HS-5 (cell line): ENCODE data around the gene TRH.
"Not testable (repeated sequence)": the region's sequence is repeated elsewhere in the genome, so short reads cannot be mapped to it uniquely, and the experiment has no call there.

ENCODE experiments used
- DNase-seq: peaks from one replicate; pipeline ENCODE4 v3.0.0-alpha.2; 2012; ENCODE audit warnings: low read depth

Gene TRH

DNA sequence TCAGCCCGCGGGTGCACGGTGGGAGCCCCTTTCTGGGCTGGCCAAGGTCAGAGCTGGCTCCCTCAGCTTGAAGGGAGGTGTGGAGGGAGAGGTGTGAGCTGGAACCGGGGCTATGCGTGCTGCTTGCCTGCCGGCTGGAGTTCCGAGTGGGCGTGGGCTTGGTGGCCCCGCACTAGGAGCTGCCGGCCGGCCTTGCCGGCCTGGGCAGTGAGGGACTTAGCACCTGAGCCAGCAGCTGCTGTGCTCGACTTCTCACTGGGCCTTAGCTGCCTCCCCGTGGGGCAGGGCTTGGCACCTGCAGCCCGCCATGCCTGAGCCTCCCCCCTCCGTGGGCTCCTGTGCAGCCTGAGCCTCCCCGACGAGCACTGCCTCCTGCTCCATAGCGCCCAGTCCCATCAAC lies 36.0 kb downstream of the TRH start:
- no peak for DNase-seq

GRCh38 chr3:130012108-130012507 lies 37.6 kb downstream of the TRH start:
- not testable (repeated sequence) for DNase-seq

- not testable (repeated sequence) for DNase-seq
Observed at GRCh38 chr3:130013246-130013645, 38.7 kb downstream of the TRH start.

- DNase-seq: peak; percentile 38
Observed at GRCh38 chr3:130014526-130014925, 40.0 kb downstream of the TRH start.

GRCh38 chr3:130017661-130018060 lies 43.1 kb downstream of the TRH start:
- not testable (repeated sequence) for DNase-seq

- not testable (repeated sequence) for DNase-seq
Observed at GRCh38 chr3:130026146-130026829, 51.8 kb downstream of the TRH start.

- DNase-seq: not testable (repeated sequence)
Observed at GRCh38 chr3:130027437-130027836, 52.9 kb downstream of the TRH start.
